K562 (cell line): Measurements from ENCODE around the gene RPL3. TPM values are rescaled to one million over a fixed set of nuclear protein-coding genes. Genes with fewer than 3 reads are reported as not detected.

Experiments used
- ARID2 ChIP-seq: fragments of 450-650 bp; IDR thresholded peaks from 2 replicates; pipeline ENCODE4 v1.6.1; 2017; ENCODE audit warnings: antibody characterized with exemption, mild to moderate bottlenecking
- CBFA2T3 ChIP-seq: fragments of 450-650 bp; IDR thresholded peaks from 2 replicates; pipeline ENCODE4 v1.6.1; 2017
- CBFB ChIP-seq: sonication (generic); formaldehyde crosslinking; IDR thresholded peaks from 2 replicates; pipeline ENCODE4 v1.4.0; 2020; ENCODE audit warnings: mild to moderate bottlenecking, missing genetic modification reagents
- CTBP1 ChIP-seq: fragments of 450-650 bp; IDR thresholded peaks from 2 replicates; pipeline ENCODE4 v1.6.1; 2016; ENCODE audit warnings: borderline replicate concordance
- DEAF1 ChIP-seq: fragments of 450-650 bp; formaldehyde crosslinking; IDR thresholded peaks from 2 replicates; pipeline ENCODE4 v1.4.0; 2020; ENCODE audit warnings: mild to moderate bottlenecking, moderate library complexity
- DNMT1 ChIP-seq: fragments of 450-650 bp; IDR thresholded peaks from 2 replicates; pipeline ENCODE4 v1.6.1; 2016; ENCODE audit warnings: antibody characterized with exemption, mild to moderate bottlenecking
- ELF2 ChIP-seq: fragments of 250-450 bp; sonication (Bioruptor Pico); IDR thresholded peaks from 2 replicates; pipeline ENCODE4 v1.5.0; 2021; ENCODE audit warnings: mild to moderate bottlenecking
- HDAC1 ChIP-seq, 2 experiments: fragments of 450-650 bp; IDR thresholded peaks; 2 replicates each; pipeline ENCODE4 v1.6.1; 2016 to 2017; ENCODE audit warnings: inconsistent platforms in 1 of 2, mild to moderate bottlenecking in 1 of 2, moderate library complexity in 1 of 2
- HES1 ChIP-seq: fragments of 450-650 bp; IDR thresholded peaks from 2 replicates; pipeline ENCODE4 v1.6.1; 2016; ENCODE audit warnings: low read depth, mild to moderate bottlenecking, moderate library complexity
- JUND ChIP-seq, 2 experiments: IDR thresholded peaks; 2 replicates in 1 of 2; 3 replicates in 1 of 2; pipeline ENCODE4 v1.6.1; 2011; ENCODE audit warnings: borderline replicate concordance in 2 of 2, low read depth in 2 of 2, low read length in 2 of 2, improper control_type of control experiment in 1 of 2, missing biosample characterization in 1 of 2, missing genetic modification characterization in 1 of 2, missing genetic modification reagents in 1 of 2
- MCM7 ChIP-seq, 2 experiments: fragments of 450-650 bp; IDR thresholded peaks; 2 replicates each; pipeline ENCODE4 v1.6.1; 2016 to 2018
- NUFIP1 ChIP-seq: fragments of 450-650 bp; IDR thresholded peaks from 2 replicates; pipeline ENCODE4 v1.6.1; 2018; ENCODE audit not compliant: partially characterized antibody
- PHB2 ChIP-seq: fragments of 450-650 bp; IDR thresholded peaks from 2 replicates; pipeline ENCODE4 v1.6.1; 2017; ENCODE audit warnings: low read depth
- PKNOX1 ChIP-seq: fragments of 450-650 bp; IDR thresholded peaks from 2 replicates; pipeline ENCODE4 v1.6.1; 2016
- POLR2A ChIP-seq: fragments of 450-650 bp; conservative IDR thresholded peaks from 2 replicates; pipeline ENCODE4 v1.6.1; 2016
- RBM14 ChIP-seq: fragments of 200-400 bp; formaldehyde crosslinking; IDR thresholded peaks from 2 replicates; pipeline ENCODE4 v1.6.1; 2018; ENCODE audit warnings: low read depth, mild to moderate bottlenecking, low read length, moderate library complexity, borderline replicate concordance; ENCODE audit not compliant: insufficient read depth
- RBM34 ChIP-seq: fragments of 200-400 bp; formaldehyde crosslinking; IDR thresholded peaks from 2 replicates; pipeline ENCODE4 v1.6.1; 2018; ENCODE audit warnings: low read length, borderline replicate concordance; ENCODE audit not compliant: insufficient read depth
- SFPQ ChIP-seq: fragments of 200-400 bp; formaldehyde crosslinking; IDR thresholded peaks from 2 replicates; pipeline ENCODE4 v1.6.1; 2017; ENCODE audit warnings: mild to moderate bottlenecking, low read depth, low read length, moderate library complexity
- TEAD4 ChIP-seq, 2 experiments: sonication (generic) in 1 of 2; formaldehyde crosslinking in 1 of 2; IDR thresholded peaks; 2 replicates each; pipeline versions ENCODE4 v1.6.1 to v1.8.0; 2012 to 2022; ENCODE audit warnings: borderline replicate concordance in 1 of 2, inconsistent platforms in 1 of 2, low read length in 1 of 2, mild to moderate bottlenecking in 1 of 2, missing genetic modification reagents in 1 of 2
- ZBTB43 ChIP-seq: sonication (generic); formaldehyde crosslinking; IDR thresholded peaks from 2 replicates; pipeline ENCODE4 v1.8.0; 2023; ENCODE audit warnings: mild to moderate bottlenecking, missing genetic modification reagents
- polyA plus RNA-seq, 8 experiments: library from polyadenylated mRNA; depleted of rRNA in 4 of 8; stranded (reverse) in 5 of 8; unstranded in 3 of 8; fragments of >200 nt; fragmentation: Nextera tagmentation in 2 of 8; fragmentation: Illumina TruSeq in 1 of 8; extraction: Ambion mirVana in 2 of 8; extraction: Trizol in 1 of 8; gene quantifications; 2 replicates each; pipeline versions ENCODE4 v1.2.1 to v1.2.3, GENCODE V29; 2011 to 2014; ENCODE audit warnings: inconsistent platforms in 1 of 8, missing spikeins in 1 of 8
- total RNA-seq, 7 experiments: library from RNA; depleted of rRNA in 6 of 7; stranded (reverse); fragments of >200 nt in 6 of 7; fragmentation: Illumina TruSeq in 2 of 7; extraction: Trizol in 2 of 7; gene quantifications; 2 replicates each; pipeline versions ENCODE4 v1.2.1 to v1.2.3, GENCODE V29; 2011 to 2021; ENCODE audit warnings: low replicate concordance in 1 of 7

The RPL3 gene
- total and polyA plus RNA-seq, 9 of the 15 experiments (the other 6 are each of a cell fraction or from before 2014, with no cell fraction given): 1,624 to 4,066 (median 2,565) TPM

- TF ChIP-seq SFPQ (no peak), RBM14 (no peak), MCM7 (IDR thresholded peaks at IDR 0.05) (no peak), HDAC1 (IDR thresholded peaks at IDR 0.05) (no peak), PKNOX1 (peak; percentile 92), DEAF1 (peak; percentile 58), CTBP1 (peak; percentile 42; the same call in 1 of the 2 replicates), HES1 (no peak), TEAD4 (IDR thresholded peaks at IDR 0.05; ENCODE audit: low read length) (no peak), TEAD4 (CRISPR knock-in tag; IDR thresholded peaks at IDR 0.05; ENCODE audit: borderline replicate concordance) (no peak), ARID2 (no peak), PHB2 (no peak), ZBTB43 (CRISPR knock-in tag) (no peak), ELF2 (CRISPR knock-in tag) (no peak), RBM34 (no peak), POLR2A (no peak), JUND (IDR thresholded peaks at IDR 0.05; ENCODE audit: borderline replicate concordance, low read depth, low read length) (0 out of 2 replicates have a peak, but pooled peaks have one; percentile 32), JUND (tag; IDR thresholded peaks at IDR 0.05; ENCODE audit: borderline replicate concordance, low read depth, low read length) (no peak), CBFB (CRISPR knock-in tag) (no peak), CBFA2T3 (no peak), NUFIP1 (no peak), DNMT1 (no peak)
Measured at GRCh38 chr22:39306456-39307361, 12.7 kb downstream of the RPL3 start (continued).
